ENCODE measurements around the gene PRELP.

PRELP gene

DNA sequence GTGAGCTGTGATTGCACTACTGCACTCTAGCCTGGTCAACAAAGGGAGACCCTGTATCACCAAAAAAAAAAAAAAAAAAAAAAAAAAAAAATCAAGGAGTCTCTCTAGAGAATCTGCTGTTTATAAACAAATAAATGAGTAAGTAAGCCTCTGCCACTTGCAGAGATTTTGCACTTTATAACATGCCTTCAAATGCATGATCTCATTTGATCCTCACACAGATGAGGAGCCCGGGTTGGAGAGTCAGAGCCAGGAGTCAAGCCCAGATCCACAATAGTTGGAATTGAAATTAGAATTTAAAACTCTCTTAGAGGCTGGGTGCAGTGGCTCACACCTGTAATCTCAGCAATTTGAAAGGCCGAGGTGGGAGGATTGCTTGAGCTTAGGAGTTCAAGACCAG lies 4.0 kb downstream of the PRELP start:
- DNase-seq, result no peak

GRCh38 chr1:203480084-203480483 lies 4.5 kb downstream of the PRELP start:
- peak; percentile 55 for DNase-seq

DNA sequence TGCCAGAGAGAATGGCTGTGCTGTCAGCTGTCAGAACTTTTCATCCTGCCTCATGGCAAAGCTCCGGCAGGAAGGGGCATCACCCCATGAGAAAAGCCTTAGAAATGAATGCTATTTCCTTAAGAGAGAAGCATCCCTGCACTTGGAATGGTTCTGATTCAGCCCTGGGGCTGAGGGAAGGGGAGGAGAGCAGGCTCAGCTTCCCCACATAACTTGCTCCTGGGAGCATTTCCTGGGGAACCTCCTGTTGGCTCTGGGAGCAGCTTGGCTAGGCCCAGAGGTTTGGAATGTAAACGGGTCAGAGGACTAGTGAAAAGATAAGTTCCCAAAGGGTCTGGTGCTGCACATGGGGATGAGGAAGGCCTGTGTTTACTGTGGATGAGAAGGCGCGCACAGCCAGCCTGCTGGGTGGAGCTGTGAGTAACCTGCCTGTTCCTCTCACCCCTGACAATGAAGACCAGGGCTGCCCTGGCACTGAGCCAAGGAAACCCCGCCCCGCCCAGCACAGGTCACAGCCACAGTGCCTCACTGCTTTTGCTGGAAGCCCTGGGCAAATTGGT lies 5.0 kb downstream of the PRELP start:
- peak; percentile 99 for DNase-seq

GRCh38 chr1:203481196-203481595 lies 5.6 kb downstream of the PRELP start:
- DNase-seq, result no peak

- no peak for DNase-seq
These were observed 11.2 kb downstream of the PRELP start for GRCh38 chr1:203486618-203487370.

DNA sequence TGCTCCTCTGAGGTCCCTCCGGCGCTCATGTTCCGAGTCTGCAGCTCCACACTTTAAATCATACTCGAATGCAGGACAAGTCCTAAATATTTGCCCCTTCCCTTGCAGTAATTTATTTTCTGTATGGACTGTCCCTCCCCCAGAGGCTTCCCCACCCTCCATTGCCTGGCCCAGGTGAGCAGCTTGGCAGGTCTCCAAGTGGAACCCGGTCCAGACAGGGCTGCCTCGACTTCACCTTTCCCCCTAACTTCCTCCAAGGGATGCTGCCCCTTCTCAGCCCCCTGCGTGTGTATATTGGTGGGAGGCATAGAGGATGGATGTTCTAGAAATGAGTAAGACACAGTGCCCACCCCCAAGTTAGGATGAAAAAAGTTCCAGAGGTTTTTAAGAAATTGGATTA lies 12.9 kb downstream of the PRELP start:
- DNase-seq, result no peak

GRCh38 chr1:203490607-203491006 lies 15.0 kb downstream of the PRELP start:
- no peak for DNase-seq

GRCh38 chr1:203491664-203492063 lies 16.1 kb downstream of the PRELP start:
- DNase-seq, result no peak

GRCh38 chr1:203492082-203492747 lies 16.6 kb downstream of the PRELP start:
- no peak for DNase-seq

- DNase-seq, result no peak
These were observed 17.1 kb downstream of the PRELP start for GRCh38 chr1:203492748-203493130.

GRCh38 chr1:203493901-203494300 lies 18.3 kb downstream of the PRELP start, which contains the start of gene OPTC:
TSS of gene OPTC (plus strand) at chr1:203494153. CDS start at chr1:203496006, 1,853 bp downstream.
- no peak for DNase-seq

DNA sequence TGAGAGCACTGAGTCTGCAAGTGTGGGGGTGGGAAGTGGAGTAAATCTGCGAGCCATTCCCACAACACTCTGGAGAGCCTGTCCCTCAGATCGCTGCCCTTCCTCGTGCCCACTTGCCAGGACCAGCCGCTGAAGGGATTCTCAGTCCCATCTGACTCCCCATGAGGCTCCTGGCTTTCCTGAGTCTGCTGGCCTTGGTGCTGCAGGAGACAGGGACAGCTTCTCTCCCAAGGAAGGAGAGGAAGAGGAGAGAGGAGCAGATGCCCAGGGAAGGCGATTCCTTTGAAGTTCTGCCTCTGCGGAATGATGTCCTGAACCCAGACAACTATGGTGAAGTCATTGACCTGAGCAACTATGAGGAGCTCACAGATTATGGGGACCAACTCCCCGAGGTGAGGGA lies 20.2 kb downstream of the PRELP start:
- no peak for DNase-seq

GRCh38 chr1:203497269-203497777 lies 21.7 kb downstream of the PRELP start:
- no peak for DNase-seq

DNA sequence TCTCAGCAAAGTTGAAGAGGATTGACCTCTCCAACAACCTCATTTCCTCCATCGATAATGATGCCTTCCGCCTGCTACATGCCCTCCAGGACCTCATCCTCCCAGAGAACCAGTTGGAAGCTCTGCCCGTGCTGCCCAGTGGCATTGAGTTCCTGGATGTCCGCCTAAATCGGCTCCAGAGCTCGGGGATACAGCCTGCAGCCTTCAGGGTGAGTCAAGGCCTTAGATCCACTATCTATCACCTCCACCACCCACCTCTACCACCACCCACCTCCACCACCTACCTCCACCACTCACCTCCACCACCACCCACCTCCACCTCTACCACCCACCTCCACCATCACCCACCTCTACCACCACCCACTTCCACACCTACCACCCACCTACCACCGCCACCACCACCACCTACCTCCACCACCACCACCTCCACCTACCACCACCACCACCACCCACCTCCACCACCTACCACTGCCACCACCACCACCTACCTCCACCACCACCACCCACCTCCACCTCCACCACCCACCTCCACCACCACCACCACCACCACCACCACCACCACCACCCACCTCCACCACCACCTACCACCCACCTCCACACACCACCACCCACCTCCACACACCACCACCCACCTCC lies 24.2 kb downstream of the PRELP start:
- no peak for DNase-seq

- DNase-seq, result no peak
These were observed 24.7 kb downstream of the PRELP start for GRCh38 chr1:203500279-203500678.

DNA sequence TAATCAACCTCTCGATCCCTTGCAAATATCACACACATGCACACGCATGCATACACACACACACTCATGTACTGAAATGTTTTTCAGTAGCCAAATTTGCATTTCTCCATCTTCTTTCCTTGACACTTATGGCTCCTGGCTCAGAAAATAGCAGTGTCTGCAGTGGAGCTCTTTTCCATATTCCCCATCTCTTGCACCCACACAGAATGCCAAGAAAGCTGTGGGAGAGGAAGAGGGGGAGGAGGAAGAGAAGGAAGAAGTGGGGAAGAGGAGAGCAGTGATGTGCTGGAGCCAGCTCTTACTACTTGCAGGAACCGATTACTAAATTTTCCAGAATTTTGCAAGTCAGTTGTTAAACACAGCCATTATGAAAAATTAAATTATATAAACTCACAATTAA lies 28.2 kb downstream of the PRELP start:
- no peak for DNase-seq

GRCh38 chr1:203504400-203505250 lies 29.0 kb downstream of the PRELP start:
- DNase-seq, result peak; percentile 62

DNA sequence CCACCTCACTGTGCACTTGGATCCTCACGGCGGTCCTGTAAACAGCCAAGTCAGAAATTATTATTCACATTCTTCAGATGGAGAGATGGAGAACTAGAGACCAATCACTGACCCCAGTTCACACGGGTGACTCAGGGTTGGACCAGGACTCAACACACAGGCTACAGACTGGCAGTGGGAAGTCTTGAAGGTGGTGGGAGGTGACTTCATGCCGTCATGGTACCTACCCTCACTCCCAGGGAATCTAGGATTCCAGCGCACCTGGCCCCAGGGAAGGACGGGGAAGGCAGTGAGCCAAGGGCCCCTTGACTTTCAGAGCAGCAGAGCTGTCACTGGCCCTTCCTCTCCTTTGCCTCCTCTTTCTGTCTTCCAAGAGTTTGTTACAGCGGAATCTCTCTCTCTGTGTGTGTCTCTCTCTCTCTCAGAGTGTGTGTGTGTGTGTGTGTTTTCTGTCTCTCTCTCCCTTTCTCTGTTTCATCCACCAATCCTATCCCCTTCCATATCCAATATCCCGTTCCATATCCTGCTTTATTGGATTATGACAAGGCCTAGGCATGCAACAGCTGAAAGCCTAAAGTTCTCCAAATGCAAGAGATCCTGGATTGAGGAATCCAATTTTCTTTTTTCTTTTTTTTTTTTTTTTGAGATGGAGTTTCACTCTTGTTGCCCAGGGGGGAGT lies 30.1 kb downstream of the PRELP start:
- DNase-seq, result no peak

GRCh38 chr1:203506858-203507626 lies 31.4 kb downstream of the PRELP start:
- no peak for DNase-seq

DNA sequence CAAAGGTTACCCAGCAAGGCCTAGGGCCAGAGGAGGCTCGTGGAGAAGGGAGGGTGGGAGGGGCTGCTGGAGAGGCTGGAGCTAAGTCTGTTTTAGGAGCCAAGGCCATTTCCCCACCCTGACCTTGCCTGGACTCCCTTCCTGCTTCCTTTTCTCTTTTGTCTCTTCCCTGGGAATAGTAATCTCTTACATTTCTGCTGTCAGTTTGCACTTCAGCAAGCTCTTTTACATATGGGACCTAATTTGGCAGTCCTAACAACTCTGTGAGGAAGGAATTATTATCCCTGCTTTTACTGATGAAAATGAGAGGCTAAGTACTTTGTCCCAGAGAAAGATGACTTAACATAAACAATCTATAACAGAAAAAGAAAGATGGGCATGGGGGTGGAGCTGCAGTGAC lies 32.2 kb downstream of the PRELP start:
- no peak for DNase-seq

DNA sequence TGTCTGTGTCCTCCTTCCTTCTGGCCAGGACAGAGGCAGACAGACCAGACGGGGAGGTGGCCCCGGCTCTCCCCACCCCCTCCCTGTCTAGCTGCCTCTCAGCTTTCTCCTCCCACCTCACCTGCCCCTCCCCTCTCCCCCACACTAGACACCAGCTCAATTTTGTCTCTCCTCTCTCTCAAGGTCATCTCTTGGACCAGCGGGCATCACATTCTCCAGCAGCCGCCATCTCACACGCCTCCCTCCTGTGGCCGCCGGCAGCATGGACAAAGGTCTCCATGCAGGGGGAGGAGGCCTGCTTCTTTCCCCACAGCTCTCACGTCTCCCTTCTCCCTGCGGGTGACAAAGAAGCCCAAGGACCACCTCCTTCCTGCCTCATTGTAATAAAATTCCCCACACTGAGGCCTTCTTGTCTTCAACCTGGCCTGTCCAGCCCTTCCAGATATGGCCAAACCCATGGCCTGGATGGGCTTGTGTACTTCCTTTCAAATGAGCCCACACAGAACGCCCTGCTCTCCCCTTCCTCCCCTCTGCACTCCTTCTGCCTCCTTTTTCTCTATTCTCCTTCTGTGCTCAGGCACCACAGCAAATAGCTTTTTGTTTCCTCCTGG lies 33.0 kb downstream of the PRELP start:
- no peak for DNase-seq
